ENCODE data around the gene CMIP.
"Not testable (repeated sequence)": the region's sequence is repeated elsewhere in the genome, so short reads cannot be mapped to it uniquely, and the experiment has no call there.

The CMIP gene

GRCh38 chr16:81732699-81733098 is 288.1 kb downstream of the CMIP start:
- no peak for DNase-seq

- no peak for DNase-seq
Measured at GRCh38 chr16:81733295-81733694, 288.7 kb downstream of the CMIP start.

- DNase-seq = no peak
Measured at GRCh38 chr16:81734632-81735434, 290.2 kb downstream of the CMIP start.

- DNase-seq = peak; percentile 86
Measured at GRCh38 chr16:81737885-81738536, 293.4 kb downstream of the CMIP start.

GRCh38 chr16:81738783-81739496 is 294.3 kb downstream of the CMIP start:
- no peak for DNase-seq

GRCh38 chr16:81739503-81739902 is 294.9 kb downstream of the CMIP start:
- no peak for DNase-seq

GRCh38 chr16:81740169-81740568 is 295.6 kb downstream of the CMIP start:
- no peak for DNase-seq

- DNase-seq = not testable (repeated sequence)
Measured at GRCh38 chr16:81741430-81741770, 296.8 kb downstream of the CMIP start.

- no peak for DNase-seq
Measured at GRCh38 chr16:81744385-81744784, 299.8 kb downstream of the CMIP start.

GRCh38 chr16:81744911-81745310 is 300.3 kb downstream of the CMIP start:
- no peak for DNase-seq

GRCh38 chr16:81745704-81746558 is 301.3 kb downstream of the CMIP start:
- DNase-seq = peak in 1 of 2 experiments; percentile 36

GRCh38 chr16:81746566-81746965 is 302.0 kb downstream of the CMIP start:
- no peak for DNase-seq

- no peak for DNase-seq
Measured at GRCh38 chr16:81748476-81749198, 304.0 kb downstream of the CMIP start.

GRCh38 chr16:81752225-81752875 is 307.7 kb downstream of the CMIP start:
- DNase-seq = no peak

GRCh38 chr16:81752876-81753227 is 308.2 kb downstream of the CMIP start:
- no peak for DNase-seq

- DNase-seq = no peak
Measured at GRCh38 chr16:81754858-81755257, 310.2 kb downstream of the CMIP start.

- no peak for DNase-seq
Measured at GRCh38 chr16:81755915-81756614, 311.5 kb downstream of the CMIP start.

- DNase-seq = no peak
Measured at GRCh38 chr16:81756615-81757356, 312.2 kb downstream of the CMIP start.

- DNase-seq = no peak
Measured at GRCh38 chr16:81758376-81758775, 313.8 kb downstream of the CMIP start.

Data from NCI-H2081 (cell line).